ENCODE data around the gene STX18.

STX18 gene

DNA sequence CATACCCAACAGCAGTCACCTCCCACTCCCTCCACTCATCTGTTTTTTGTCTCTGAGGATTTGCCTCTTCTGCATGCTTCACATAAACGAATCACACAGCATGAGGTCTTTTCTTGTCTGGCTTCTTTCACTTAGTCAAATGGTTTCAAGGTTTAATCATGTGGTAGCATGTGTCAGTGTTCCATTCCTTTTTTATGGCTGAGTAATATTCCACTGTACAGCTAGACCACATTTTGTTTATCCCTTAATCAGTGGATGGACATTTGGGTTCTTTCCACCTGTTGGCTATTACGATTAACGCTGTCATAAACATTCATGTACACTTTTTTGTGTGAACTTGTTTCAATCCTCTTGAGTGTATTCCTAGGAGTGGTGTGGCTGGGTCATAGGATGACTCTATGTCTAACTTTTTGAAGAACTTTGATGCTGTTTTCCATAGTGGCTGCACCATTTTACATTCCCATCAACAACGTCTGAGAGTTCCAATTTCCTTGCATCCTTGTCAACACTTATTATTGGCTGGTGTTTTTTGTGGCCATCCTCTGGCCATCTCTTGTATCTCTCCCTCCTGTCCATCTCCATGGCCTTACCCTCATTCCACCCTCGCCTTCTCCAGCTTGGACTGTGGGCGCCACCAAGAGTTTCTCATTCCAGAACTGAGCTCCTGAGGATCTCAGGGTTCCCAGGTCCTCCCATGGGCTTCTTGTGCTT lies 167.3 kb downstream of the STX18 start:
- DNase-seq, result no peak

Measured in NCI-H1417 treated with DMSO at 0.1 percent for 48 hours (cell line).